Cerebellar cortex (tissue), 1 donor: ENCODE measurements around the gene ZNF433.
"Not testable (repeated sequence)": the region's sequence is repeated elsewhere in the genome, so short reads cannot be mapped to it uniquely, and the experiment has no call there.

Experiments
- DNase-seq: peaks from one replicate; pipeline ENCODE4 v3.0.0-alpha.2; 2015; ENCODE audit warnings: low spot score

ZNF433 gene

DNA sequence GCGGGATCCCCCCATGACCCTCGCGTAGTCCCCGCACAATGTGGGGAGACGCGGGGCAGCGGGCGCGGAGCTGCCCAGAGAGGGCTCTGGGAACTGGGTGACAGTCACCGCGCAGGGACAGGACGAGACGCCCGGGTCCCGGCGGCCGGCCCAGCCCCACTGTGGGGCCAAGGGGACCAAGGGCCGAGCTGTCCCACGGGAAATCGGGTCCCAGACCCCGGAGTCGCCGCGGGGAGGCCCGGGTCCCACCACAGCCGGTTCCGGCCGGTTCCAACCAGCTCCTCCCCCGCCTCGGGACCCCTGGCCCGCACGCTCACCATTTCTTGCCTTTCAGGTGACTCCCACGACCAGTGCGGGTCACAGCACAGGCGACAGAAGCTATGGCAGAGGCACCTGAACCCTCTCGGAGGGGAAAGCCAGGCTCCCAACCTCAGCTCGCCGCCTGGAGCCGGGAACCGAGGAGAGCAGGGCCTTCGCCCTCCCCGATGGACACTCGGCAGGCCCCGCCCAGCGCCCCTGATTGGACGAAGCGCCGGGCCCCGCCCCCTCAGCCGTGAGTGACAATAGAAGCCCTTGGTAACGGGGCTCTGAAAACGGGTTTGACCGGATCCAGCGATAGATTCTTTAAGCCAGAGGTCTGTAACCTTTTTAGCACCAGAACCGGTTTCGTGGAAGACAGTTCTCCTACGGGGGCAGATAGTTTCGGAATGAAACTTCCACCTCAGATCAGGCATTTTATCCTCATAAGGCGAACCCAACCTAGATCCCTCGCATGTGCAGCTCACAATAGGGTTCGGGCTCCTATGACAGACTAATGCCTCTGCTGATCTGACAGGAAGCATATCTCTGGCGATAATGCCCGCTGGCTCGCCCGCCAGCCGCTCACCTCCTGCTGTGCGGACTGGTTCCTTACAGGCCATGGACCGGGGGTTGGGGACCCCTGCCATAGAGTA lies at the start of gene ZNF433:
Gene ZNF433 (minus strand): TSS at position 460 of the 953 bp plus-strand sequence. CDS start 140 bp downstream, at position 320.
- DNase-seq, result peak; percentile 92

DNA sequence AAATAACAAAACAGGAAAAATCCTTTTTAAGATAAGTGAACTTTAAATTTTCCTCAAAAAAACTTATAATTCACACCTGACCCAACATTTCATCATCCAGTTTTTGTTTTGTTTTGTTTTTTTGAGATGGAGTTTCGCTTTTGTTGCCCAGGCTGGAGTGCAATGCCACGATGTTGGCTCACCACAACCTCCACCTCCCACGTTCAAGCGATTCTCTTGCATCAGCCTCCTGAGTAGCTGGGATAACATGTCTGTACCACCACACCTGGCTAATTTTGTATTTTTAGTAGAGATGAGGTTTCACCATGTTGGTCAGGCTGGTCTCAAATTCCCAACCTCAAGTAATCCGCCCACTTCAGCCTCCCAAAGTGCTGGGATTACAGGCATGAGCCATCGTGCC lies 47.9 kb upstream of the ZNF433 start:
- not testable (repeated sequence) for DNase-seq

DNA sequence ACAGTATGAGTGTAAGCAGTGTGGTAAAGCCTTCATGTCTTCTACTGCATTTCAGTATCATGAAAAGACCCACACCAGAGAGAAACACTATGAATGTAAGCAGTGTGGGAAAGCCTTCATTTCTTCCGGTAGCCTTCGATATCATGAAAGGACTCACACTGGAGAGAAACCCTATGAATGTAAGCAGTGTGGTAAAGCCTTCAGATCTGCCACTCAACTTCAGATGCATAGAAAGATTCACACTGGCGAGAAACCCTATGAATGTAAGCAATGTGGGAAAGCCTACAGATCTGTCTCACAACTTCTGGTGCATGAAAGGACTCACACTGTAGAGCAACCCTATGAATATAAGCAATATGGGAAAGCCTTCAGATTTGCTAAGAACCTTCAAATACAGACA lies 41.9 kb upstream of the ZNF433 start:
- DNase-seq, result no peak

DNA sequence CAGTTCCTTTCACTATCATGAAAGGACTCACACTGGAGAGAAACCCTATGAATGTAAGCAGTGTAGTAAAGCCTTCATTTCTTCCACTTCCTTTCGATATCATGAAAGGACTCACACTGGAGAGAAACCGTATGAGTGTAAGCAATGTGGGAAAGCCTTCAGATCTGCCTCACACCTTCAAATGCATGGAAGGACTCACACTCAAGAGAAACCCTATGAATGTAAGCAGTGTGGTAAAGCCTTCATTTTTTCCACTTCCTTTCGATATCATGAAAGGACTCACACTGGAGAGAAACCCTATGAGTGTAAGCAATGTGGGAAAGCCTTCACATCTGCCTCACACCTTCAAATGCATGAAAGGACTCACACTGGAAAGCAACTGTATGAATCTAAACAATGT lies 40.9 kb upstream of the ZNF433 start:
- not testable (repeated sequence) for DNase-seq

DNA sequence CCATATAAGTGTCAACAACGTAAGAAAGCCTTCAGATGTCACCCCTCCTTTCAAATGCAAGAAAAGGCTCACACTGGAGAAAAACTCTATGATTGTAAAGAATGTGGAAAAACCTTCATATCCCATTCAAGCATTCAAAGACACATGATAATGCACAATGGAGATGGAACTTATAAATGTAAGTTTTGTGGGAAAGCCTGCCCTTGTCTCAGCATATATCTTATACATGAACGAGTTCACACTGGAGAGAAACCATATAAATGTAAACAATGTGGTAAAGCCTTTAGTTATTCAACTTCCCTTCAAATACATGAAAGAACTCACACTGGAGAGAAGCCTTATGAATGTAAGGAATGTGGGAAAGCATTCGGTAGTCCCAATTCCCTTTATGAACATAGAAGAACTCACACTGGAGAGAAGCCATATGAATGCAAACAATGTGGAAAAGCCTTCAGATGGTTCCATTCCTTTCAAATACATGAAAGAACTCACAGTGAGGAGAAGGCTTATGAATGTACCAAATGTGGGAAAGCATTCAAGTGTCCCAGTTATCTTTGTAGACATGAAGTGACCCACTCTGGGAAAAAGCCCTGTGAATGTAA lies 40.2 kb upstream of the ZNF433 start:
- no peak for DNase-seq

DNA sequence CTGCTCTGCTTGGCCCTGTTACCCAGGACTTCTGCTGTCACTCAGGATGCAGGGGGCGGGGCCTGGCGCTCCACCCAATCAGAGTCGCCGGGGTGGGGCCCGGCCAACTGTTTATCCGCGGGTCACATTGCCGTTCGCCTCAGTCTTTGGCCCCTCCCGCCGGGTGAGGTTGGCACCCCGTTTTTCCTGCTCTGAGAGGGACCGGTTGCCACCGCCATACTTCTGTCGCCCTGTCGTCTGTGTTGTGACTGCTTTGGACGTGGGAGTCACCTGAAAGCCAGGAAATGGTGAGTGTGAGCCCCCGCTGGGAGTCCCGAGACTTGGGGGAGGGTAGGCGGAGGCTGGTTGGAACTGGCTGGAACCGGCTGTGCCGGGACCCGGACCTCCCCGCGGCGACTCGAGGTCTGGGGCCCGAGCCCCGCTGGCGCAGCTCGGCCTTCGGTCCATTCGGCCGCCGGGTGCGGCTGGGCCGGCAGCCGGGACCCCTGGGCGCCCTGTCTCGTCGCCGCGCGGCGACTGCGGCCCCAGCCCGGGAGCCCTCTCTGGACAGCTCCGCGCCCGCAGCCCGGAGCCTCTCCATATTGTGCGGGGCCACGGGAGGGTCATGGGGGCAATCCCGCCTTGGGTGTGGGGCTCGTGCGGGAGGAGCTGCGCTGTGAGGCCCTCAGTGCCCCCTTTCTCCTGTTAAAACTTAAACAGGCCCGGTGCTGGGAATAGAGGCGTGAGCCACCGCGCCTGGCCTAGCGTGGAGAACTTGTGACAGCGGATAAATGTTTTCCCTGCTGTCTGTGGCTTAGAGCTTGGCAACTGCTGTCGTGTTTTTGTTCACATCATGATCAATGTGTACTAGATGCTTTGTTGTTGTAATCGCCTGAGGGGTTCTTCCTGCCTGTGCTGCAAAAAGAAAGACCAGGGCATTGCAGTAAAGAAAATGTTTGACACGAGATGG lies 29.4 kb upstream of the ZNF433 start, which contains the start of gene ZNF844:
Gene ZNF844 (plus strand): TSS at position 142 of the 949 bp plus-strand sequence. CDS start 143 bp downstream, at position 285.
- DNase-seq, result peak; percentile 95

DNA sequence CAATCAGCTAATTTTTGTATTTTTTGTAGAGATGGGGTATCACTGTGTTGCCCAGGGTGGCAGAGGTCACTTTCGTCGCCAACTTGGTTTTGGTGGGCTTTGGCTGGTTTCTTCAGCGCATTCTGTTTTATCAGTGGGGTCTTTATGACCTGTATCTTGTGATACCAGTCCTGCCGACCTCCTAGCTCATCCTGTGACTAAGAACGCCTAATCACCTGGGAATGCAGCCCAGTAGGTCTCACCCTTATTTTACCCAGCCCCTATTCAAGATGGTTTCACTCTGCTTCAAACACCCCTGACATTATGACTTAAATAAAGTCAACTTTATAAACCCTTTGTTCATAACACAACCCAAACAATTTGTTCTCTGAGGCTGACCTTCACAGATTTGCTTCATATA lies 20.3 kb upstream of the ZNF433 start:
- no peak for DNase-seq

DNA sequence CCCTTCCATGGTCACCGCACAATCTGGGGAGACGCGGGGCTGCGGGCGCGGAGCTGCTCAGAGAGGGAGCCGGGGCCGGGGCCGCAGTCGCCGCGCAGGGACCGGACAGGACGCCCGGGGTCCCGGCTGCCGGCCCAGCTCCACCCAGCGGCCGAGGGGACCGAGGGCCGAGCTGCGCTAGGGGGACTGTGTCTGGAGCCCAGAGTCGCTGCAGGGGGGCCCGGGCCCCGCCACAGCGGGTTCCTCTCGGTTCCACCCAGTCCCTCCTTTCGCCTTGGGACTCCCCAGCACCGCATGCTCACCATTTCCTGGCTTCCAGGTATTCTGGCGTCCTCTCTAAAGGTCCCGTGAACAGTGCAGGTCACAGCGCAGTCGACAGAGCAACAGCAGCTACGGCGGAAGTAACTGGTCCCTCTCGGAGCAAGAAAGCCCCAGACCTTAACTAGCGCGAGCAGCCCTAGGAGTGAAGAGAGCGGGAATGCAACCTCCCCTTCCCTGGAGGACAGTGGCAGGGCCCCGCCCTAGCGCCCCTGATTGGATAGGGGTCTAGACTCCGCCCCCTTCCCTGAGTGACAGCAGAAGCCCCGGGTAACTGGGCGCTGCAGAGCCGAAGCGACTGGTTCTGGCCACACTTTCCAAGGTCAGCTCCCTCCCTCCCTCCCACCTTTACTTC lies 17.2 kb upstream of the ZNF433 start, which contains the start of gene ZNF878:
Gene ZNF878 (minus strand): TSS at position 465 of the 673 bp plus-strand sequence. CDS start 160 bp downstream, at position 305.
- peak; percentile 96 for DNase-seq

DNA sequence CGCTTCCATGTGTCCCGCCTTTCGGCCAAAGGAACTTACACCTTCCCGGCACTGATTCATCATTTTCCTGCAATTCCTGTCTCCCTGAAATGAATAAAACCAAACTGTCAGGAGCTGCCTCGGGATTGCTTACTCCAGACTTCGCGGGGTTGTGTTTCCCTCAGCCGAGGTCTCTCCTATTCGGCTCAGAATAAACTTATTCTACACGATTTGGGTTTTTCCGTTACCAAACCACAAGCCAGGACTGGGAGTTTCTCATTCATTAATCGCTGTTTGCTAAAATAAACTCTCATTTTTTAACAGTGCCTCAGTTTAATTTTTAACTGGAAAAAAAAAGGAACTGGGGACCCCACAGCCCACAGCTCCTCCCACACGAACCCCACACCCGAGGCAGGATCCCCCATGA lies 16.6 kb upstream of the ZNF433 start:
- DNase-seq, result peak; percentile 38

DNA sequence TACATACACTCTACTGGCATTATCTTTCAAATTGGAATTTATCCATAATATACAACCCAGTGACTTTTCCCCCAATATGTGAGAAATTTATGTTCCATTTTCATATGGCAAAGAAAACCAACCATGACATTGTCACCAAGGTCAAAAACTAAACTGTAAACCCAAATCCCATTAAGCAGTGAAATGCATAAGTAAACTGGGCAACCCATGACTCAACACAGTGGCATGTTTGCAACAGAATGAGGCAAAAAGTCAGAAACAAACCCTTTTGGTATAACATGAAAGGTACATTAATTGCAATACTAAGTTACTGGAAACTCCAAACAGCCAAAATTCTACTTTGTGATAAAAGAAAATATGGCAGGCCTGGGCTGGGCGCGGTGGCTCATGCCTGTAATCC lies 12.4 kb upstream of the ZNF433 start:
- no peak for DNase-seq

DNA sequence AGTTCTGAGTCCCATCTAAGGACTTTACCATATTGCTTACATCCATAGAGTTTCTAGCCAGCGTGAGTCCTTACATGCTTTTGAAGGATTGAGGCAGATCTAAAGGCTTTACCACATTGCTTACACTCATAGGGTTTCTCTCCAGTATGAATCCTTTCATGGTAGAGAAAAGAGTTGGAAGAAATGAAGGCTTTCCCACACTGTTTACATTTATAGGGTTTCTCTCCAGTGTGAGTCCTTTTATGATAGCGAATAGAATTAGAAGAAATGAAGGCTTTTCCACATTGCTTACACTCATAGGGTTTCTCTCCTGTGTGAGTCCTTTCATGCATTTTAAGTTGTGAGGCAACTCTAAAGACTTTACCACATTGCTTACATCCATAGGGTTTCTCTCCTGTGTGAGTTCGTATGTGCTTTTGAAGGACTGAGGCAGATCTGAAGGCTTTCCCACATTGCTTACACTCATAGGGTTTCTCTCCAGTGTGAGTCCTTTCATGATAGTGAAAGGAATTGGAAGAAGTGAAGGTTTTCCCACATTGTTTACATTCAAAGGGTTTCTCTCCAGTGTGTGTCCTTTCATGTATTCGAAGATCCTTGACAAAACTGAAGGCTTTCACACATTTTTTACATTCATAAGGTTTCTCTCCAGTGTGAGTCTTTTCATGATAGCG lies 8.4 kb upstream of the ZNF433 start:
- no peak for DNase-seq

DNA sequence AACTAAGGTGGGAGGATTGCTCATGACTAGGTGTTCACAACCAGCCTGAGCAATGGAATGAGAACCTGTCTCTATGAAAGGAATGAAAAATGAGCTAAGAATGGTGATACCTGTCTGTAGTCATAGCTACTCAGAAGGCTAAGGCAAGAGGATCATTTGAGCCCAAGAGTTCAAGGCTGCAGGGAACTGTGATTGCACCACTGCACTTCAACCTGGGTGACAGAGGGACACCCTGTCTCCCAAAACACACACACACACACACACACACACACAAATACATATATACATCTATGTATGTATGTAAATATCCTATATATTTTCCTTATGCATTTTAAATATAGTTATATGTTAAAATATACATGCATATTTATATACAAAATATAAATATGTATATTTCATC lies 7.4 kb upstream of the ZNF433 start:
- no peak for DNase-seq

DNA sequence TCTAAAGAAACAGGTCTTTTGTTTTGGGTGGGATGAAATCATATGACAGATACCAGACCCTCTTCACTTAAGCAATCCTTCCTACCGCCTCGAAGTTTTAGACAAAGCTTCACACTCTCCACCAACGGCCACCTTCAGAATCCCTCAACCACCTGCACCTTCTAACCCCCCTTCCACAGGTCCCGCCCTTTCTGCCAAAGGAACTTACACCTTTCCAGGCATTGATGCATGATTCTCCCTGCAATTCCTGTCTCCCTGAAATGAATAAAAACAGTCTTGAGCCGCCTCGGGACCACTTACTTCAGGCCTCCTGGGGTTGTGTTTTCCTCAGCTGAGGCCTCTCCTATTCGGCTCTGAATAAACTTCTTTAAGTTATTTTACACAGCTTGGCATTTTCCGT lies 859 bp downstream of the ZNF433 start:
- peak; percentile 18 for DNase-seq

DNA sequence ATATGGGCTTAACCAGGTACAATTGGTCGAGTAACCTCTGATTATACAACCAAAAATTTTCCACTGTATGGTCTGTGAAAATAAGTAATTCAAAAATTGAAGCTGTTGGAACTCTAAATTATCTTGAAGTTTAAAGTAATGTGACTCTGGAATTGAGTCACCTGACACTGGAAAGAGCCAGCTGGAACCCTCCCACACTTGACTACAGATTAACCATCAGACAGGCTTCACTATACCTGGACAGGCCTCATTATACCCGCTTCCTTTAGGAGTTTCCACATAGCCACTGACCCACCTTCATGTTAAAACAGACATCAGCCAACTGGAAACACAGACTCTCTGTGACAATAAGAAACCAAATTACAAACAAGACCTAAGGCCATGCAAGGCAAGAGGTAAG lies 1.3 kb downstream of the ZNF433 start:
- DNase-seq, result peak; percentile 7

DNA sequence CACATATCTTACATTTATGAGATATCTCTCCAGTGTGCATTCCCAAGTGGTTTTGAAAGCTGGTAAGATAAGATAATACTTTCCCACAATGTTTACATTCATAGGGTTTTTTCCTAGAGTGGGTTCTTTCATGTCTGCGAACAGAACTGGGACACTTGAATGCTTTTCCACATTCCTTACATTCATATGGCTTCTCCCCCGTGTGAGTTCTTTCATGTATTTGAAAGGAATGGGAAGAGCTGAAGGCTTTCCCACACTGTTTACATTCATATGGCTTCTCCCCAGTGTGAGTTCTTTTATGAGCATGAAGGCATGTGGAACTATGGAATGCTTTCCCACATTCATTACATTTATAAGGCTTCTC lies 19.7 kb downstream of the ZNF433 start:
- DNase-seq, result no peak

DNA sequence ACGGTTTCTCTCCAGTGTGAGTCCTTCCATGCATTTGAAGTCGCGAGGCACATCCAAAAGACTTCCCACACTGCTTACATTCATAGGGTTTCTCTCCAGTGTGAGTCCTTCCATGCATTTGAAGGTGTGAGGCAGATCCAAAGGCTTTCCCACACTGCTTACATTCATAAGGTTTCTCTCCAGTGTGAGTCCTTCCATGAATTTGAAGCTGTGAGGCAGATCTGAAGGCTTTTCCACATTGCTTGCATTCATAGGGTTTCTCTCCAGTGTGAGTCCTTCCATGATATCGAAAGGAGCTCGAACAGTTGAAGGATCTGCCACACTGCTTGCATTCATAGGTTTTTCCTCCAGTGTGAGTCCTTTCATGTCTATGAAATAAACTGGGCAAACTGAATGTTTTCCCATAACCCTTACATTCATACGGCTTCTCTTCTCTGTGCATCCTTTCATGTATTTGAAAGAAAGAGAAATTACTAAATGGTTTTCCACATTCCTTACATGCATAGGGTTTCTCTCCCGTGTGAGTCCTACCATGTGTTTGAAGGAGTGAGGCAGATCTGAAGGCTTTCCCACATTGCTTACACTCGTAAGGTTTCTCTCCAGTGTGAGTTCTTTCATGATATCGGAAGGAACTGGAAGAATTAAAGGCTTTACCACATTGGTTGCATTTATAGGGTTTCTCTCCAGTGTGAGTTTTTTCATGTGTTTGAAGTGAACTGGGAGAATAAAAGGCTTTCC lies 20.3 kb downstream of the ZNF433 start:
- DNase-seq, result no peak

DNA sequence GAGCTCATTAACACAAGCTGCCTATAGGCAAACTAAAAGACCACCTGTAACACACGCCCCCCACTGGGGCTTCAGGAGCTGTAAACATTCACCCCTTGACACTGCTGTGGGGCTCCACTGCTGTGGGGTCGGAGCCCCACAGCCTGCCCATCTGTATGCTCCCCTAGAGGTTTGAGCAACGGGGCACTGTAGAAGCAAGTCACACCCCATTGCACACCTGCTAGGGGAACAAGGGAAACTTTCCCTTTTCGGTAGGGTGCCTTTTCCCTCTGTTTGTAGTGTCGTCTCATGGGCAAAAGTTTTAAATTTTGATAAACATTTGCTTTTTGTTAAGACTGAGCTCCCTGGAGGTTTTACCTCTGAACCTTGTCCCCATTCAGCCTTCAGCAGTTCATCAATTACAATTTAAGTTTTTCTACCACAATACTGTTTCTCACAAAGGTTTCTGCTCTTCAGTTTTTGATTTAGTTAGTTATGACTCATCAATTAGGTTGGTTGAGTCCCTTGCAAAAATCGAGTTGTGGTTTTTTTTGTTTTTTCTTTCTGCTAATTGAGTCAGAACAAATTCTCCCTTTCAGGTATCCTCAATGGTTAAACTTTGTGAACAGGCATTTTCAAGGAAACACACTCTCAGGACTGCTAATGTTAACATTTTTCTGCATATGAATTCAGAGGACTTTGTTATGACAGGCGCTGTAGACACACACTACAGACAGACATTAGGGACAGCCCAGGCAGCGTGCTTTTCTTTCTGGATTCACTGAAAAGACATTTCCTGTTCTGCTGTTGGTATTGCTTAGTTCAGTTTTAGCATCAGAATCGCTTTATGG lies 35.1 kb downstream of the ZNF433 start:
- no peak for DNase-seq

DNA sequence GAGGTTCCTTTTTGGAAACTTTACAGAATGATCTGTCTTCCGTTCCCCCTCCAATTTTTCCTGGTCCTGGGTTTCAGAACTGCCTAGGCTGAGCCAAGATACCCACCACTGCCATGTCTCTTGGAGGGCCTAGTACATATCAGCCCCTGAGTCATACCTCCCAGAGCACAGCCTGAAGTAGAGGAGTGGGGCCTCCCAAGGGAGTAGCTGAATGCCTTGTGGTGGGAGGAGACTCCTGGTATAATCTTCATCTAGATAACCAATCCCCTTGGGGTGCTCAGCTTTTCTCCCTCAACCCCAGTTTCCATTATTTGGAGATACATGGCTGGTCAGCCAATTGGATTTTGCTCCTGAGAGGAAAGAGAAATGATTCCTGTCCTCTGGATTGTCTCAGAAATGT lies 40.3 kb downstream of the ZNF433 start:
- no peak for DNase-seq

DNA sequence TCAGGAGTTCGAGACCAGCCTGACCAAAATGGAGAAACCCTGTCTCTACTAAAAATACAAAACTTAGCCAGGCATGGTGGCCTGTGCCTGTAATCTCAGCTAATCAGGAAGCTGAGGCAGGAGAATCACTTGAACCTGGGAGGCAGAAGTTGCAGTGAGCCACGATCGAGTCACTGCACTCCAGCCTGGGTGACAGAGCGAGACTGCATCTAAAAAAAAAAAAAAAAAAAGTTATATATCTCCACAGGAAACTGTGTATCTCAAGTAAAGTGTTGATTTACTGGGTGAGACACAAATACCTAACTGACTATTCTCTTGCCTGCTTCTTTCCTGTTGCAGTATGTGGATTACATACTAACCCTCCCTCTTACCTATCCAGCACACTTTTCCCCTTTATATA lies 43.6 kb downstream of the ZNF433 start:
- DNase-seq, result not testable (repeated sequence)
